Pancreas (tissue), 10 donors: ENCODE data around the gene TFB1M. TPM values are rescaled to one million over a fixed set of nuclear protein-coding genes. Genes with fewer than 3 reads are reported as not detected.

Experiments
- ATAC-seq, 4 donors: fragments of 200-7000 bp; cut with Tn5 transposase; one replicate each; pipeline versions ENCODE4 v1.8.0 to v1.9.1; 2020; ENCODE audit warnings: mild to moderate bottlenecking in 4 of 4, moderate library complexity in 4 of 4
- DNase-seq, 6 donors: peaks; one replicate each; pipeline ENCODE4 v3.0.0-alpha.2; 2020
- FAIRE-seq: peaks from 2 replicates; lab custom pipeline; 2012; peaks lifted over from hg19 to GRCh38; lab: Jason Lieb, UNC
- H3K27ac ChIP-seq, 4 donors: fragments of 200-600 bp; sonication (generic); 1 replicate in 3 of 4; 2 replicates in 1 of 4; pipeline versions ENCODE4 v1.5.0 to v1.8.0; 2020
- H3K27me3 ChIP-seq, 4 donors: fragments of 200-600 bp; one replicate each; pipeline ENCODE4 v1.8.0; 2021
- H3K36me3 ChIP-seq, 3 donors: fragments of 200-600 bp; sonication (generic) in 1 of 3; one replicate each; pipeline versions ENCODE4 v1.5.0 to v1.8.0; 2020 to 2021
- H3K4me1 ChIP-seq, 3 donors: fragments of 200-600 bp; one replicate each; pipeline ENCODE4 v1.8.0; 2021
- H3K4me3 ChIP-seq, 4 donors: fragments of 200-600 bp; sonication (generic) in 2 of 4; one replicate each; pipeline versions ENCODE4 v1.5.0 to v1.8.0; 2020 to 2021
- H3K9me3 ChIP-seq, 4 donors: fragments of 200-600 bp; one replicate each; pipeline ENCODE4 v1.8.0; 2021
- CTCF ChIP-seq, 4 donors: fragments of 200-600 bp; sonication (generic) in 3 of 4; IDR thresholded peaks; one replicate each; pipeline versions ENCODE4 v1.5.0 to v1.8.0; 2021; ENCODE audit warnings: antibody characterized with exemption in 4 of 4
- WGBS, 2 donors: extraction: QIAGEN DNeasy Blood & Tissue Kit; methylation state at CpG; one replicate each; pipeline ENCODE4 v1.1.7; 2013; 5-methylcytosine and 5-hydroxymethylcytosine counted together
- intact Hi-C, 3 donors: fragments of 100-400 bp; cut with DNase I; formaldehyde crosslinking; loops; one replicate each; pipeline versions ENCODE4 v1.11.1 to v1.14.2; 2022
- polyA plus RNA-seq, 2 donors: library from polyadenylated mRNA; stranded (reverse); fragments of 200-250 nt; gene quantifications; one replicate each; pipeline ENCODE4 v1.2.3, GENCODE V29; 2013
- total RNA-seq, 6 donors: library from RNA; stranded (reverse); fragmentation: NEBNext Ultra II Directional in 4 of 6; extraction: Animal tissue kit (Norgen Biotek cat#: 25700) in 4 of 6; gene quantifications; one replicate each; pipeline versions ENCODE4 v1.2.1 to v1.2.4, GENCODE V29; 2021 to 2023
- donor health status: healthy with polysubstance abuse.
- donor health status: DM: no; HTN: no; CAD: no; lungs with moderate emphysema.
- donor health status: DM: no; HTN: no; CAD: no.
- donor health status: control.
- donor health status: control.
- donor health status: Bipolar disorder and iron deficiency.
- donor health status: DM: yes; HTN: yes; CAD: no.
- donor health status: DM: no; HTN: no; CAD: no.
- donor health status: DM: no; HTN: no; CAD: no.
- donor health status: DM: yes; HTN: yes; CAD: no.

Gene TFB1M
- total and polyA plus RNA-seq, 8 donors, result 7.6 to 16.3 (median 9.2) TPM

GRCh38 chr6:155259897-155260296 is 54.4 kb downstream of the TFB1M start:
- TF ChIP-seq CTCF (IDR thresholded peaks at IDR 0.05), result no peak
- Histone ChIP-seq H3K27ac (no peak overlapping the region), H3K4me1 (no peaks in the 10 kb centered on the region), H3K4me3 (no peak overlapping the region), H3K36me3 (peaks cover 4 to 27% (median 8%) of the 10 kb centered on the region in 3 donors), H3K9me3 (no peaks in the 10 kb centered on the region), H3K27me3 (no peaks in the 10 kb centered on the region)
- intact Hi-C loops, result no loop called here
- FAIRE-seq (no peak), DNase-seq (no peak), ATAC-seq (no peak)
- WGBS, 2 donors, result 88 to 90% methylated on average over 5 of the region's 5 CpGs

- TF ChIP-seq CTCF (IDR thresholded peaks at IDR 0.05), result no peak
- DNase-seq, result no peak
- 90 to 94% methylated on average over 3 of the region's 3 CpGs for WGBS, 2 donors
- Histone ChIP-seq H3K27me3 (no peaks in the 10 kb centered on the region), H3K9me3 (no peaks in the 10 kb centered on the region), H3K4me3 (no peak overlapping the region), H3K27ac (no peak overlapping the region), H3K4me1 (no peaks in the 10 kb centered on the region), H3K36me3 (peaks cover 4 to 27% (median 8%) of the 10 kb centered on the region in 3 donors)
- ATAC-seq, result no peak
- intact Hi-C loops, result no loop called here
- no peak for FAIRE-seq
Measured at GRCh38 chr6:155259204-155259603, 55.1 kb downstream of the TFB1M start.

- Histone ChIP-seq H3K4me3 (no peak overlapping the region), H3K27ac (no peak overlapping the region), H3K9me3 (no peaks in the 10 kb centered on the region), H3K4me1 (no peaks in the 10 kb centered on the region), H3K27me3 (no peaks in the 10 kb centered on the region), H3K36me3 (peaks cover 4 to 31% (median 8%) of the 10 kb centered on the region in 3 donors)
- no peak for FAIRE-seq
- intact Hi-C loops, result no loop called here
- DNase-seq, result no peak
- no peak for TF ChIP-seq CTCF (IDR thresholded peaks at IDR 0.05)
- no peak for ATAC-seq
- 96 to 98% methylated on average over 9 of the region's 9 CpGs for WGBS, 2 donors
Measured at GRCh38 chr6:155257796-155258195, 56.5 kb downstream of the TFB1M start.

- Histone ChIP-seq H3K36me3 (peaks cover 4 to 32% (median 8%) of the 10 kb centered on the region in 3 donors), H3K27ac (no peak overlapping the region), H3K4me1 (no peaks in the 10 kb centered on the region), H3K4me3 (no peak overlapping the region), H3K9me3 (no peaks in the 10 kb centered on the region), H3K27me3 (no peaks in the 10 kb centered on the region)
- no peak for TF ChIP-seq CTCF (IDR thresholded peaks at IDR 0.05)
- intact Hi-C loops, result no loop called here
- FAIRE-seq (no peak), ATAC-seq (no peak), DNase-seq (no peak)
- WGBS, 2 donors, result 80 to 85% methylated on average over 13 of the region's 13 CpGs
Measured at GRCh38 chr6:155256122-155256795, 58.0 kb downstream of the TFB1M start.

GRCh38 chr6:155254139-155254538 is 60.1 kb downstream of the TFB1M start:
- Histone ChIP-seq H3K9me3 (no peaks in the 10 kb centered on the region), H3K27ac (no peak overlapping the region), H3K4me3 (no peak overlapping the region), H3K36me3 (peaks cover 1 to 32% (median 4%) of the 10 kb centered on the region in 3 donors), H3K4me1 (no peaks in the 10 kb centered on the region), H3K27me3 (no peaks in the 10 kb centered on the region)
- WGBS, 2 donors, result 88 to 92% methylated on average over 10 of the region's 10 CpGs
- no peak for DNase-seq
- no peak for FAIRE-seq
- intact Hi-C loops, result no loop called here
- ATAC-seq, result no peak
- TF ChIP-seq CTCF (IDR thresholded peaks at IDR 0.05), result no peak
